CD14-positive monocyte (primary cell): Measurements from ENCODE around the gene TNFRSF6B. TPM values are rescaled to one million over a fixed set of nuclear protein-coding genes. Genes with fewer than 3 reads are reported as not detected.

Source experiments
- DNase-seq, 3 donors: peaks; one replicate each; pipeline ENCODE4 v3.0.0-alpha.2; 2011 to 2022
- H2AFZ ChIP-seq: 2 replicates; pipeline ENCODE4 v1.6.0; 2012; ENCODE audit warnings: mild to moderate bottlenecking, low read depth, low read length, inconsistent platforms; ENCODE audit not compliant: insufficient read depth, poor library complexity, severe bottlenecking
- H3K27ac ChIP-seq, 2 donors: 1 replicate in 1 of 2; 2 replicates in 1 of 2; pipeline ENCODE4 v1.5.1; 2012 to 2013; ENCODE audit warnings: low read length in 2 of 2, control low read depth in 1 of 2, inconsistent platforms in 1 of 2, low read depth in 1 of 2, mild to moderate bottlenecking in 1 of 2
- H3K27me3 ChIP-seq, 2 donors: one replicate each; pipeline versions ENCODE4 v1.6.0 to v1.6.1; 2011 to 2013; ENCODE audit warnings: low read length in 2 of 2; ENCODE audit not compliant: control insufficient read depth in 2 of 2, insufficient read depth in 2 of 2
- H3K36me3 ChIP-seq, 2 donors: replicated peaks in 1 of 2; 1 replicate in 1 of 2; 2 replicates in 1 of 2; pipeline versions ENCODE4 v1.5.1 to v1.6.1; 2012 to 2013; ENCODE audit warnings: low read length in 2 of 2, control low read depth in 1 of 2, inconsistent platforms in 1 of 2, mild to moderate bottlenecking in 1 of 2; ENCODE audit not compliant: insufficient read depth in 2 of 2, control insufficient read depth in 1 of 2
- H3K4me1 ChIP-seq, 2 donors: 1 replicate in 1 of 2; 2 replicates in 1 of 2; pipeline versions ENCODE4 v1.5.1 to v1.6.1; 2012 to 2013; ENCODE audit warnings: low read length in 2 of 2, control low read depth in 1 of 2, inconsistent platforms in 1 of 2, mild to moderate bottlenecking in 1 of 2, moderate library complexity in 1 of 2; ENCODE audit not compliant: insufficient read depth in 2 of 2, control insufficient read depth in 1 of 2
- H3K4me2 ChIP-seq: replicated peaks from 2 replicates; pipeline ENCODE3; 2012; ENCODE audit warnings: low read length, moderate library complexity, mild to moderate bottlenecking; ENCODE audit not compliant: poor library complexity, severe bottlenecking; ENCODE audit errors: extremely low read depth
- H3K4me3 ChIP-seq, 3 experiments: fragments of 200-600 bp in 1 of 3; sonication (generic) in 1 of 3; replicated peaks in 1 of 3; 1 replicate in 2 of 3; 2 replicates in 1 of 3; pipeline ENCODE4 v1.5.1; 2011 to 2013; ENCODE audit warnings: low read length in 3 of 3, mild to moderate bottlenecking in 3 of 3, control low read depth in 2 of 3, low read depth in 2 of 3, inconsistent platforms in 1 of 3, moderate library complexity in 1 of 3
- H3K79me2 ChIP-seq: 2 replicates; pipeline ENCODE4 v1.6.0; 2012; ENCODE audit warnings: mild to moderate bottlenecking, control low read depth, inconsistent platforms, low read length, moderate library complexity; ENCODE audit not compliant: insufficient read depth
- H3K9ac ChIP-seq: 2 replicates; pipeline ENCODE4 v1.6.0; 2017; ENCODE audit warnings: low read length, mild to moderate bottlenecking; ENCODE audit not compliant: insufficient read depth, poor library complexity, severe bottlenecking
- H3K9me3 ChIP-seq, 2 donors: replicated peaks in 1 of 2; 1 replicate in 1 of 2; 2 replicates in 1 of 2; pipeline versions ENCODE4 v1.5.1 to v1.6.1; 2012 to 2013; ENCODE audit warnings: low read length in 2 of 2, control low read depth in 1 of 2; ENCODE audit not compliant: control insufficient read depth in 1 of 2, insufficient read depth in 1 of 2
- H4K20me1 ChIP-seq: 2 replicates; pipeline ENCODE4 v1.6.0; 2012; ENCODE audit warnings: mild to moderate bottlenecking, low read length, control low read depth, moderate library complexity; ENCODE audit not compliant: insufficient read depth
- H3K27ac Mint-ChIP-seq, 7 donors: one replicate each; pipeline ENCODE4 v1.8.0; 2020; ENCODE audit warnings: mild to moderate bottlenecking in 7 of 7, mixed read lengths in 7 of 7, moderate library complexity in 6 of 7, inconsistent platforms in 2 of 7
- H3K27me3 Mint-ChIP-seq, 3 donors: one replicate each; pipeline ENCODE4 v1.8.0; 2021 to 2022; ENCODE audit warnings: low read depth in 3 of 3, mild to moderate bottlenecking in 3 of 3, mixed read lengths in 3 of 3, moderate library complexity in 3 of 3, inconsistent platforms in 1 of 3
- H3K36me3 Mint-ChIP-seq, 2 donors: one replicate each; pipeline ENCODE4 v1.8.0; 2020; ENCODE audit warnings: mixed read lengths in 2 of 2, inconsistent platforms in 1 of 2, mild to moderate bottlenecking in 1 of 2
- H3K4me1 Mint-ChIP-seq: one replicate; pipeline ENCODE4 v1.8.0; 2020; ENCODE audit warnings: mild to moderate bottlenecking, mixed read lengths
- H3K4me3 Mint-ChIP-seq, 2 donors: one replicate each; pipeline ENCODE4 v1.8.0; 2020; ENCODE audit warnings: mild to moderate bottlenecking in 2 of 2, mixed read lengths in 2 of 2, moderate library complexity in 1 of 2
- H3K9me3 Mint-ChIP-seq, 7 donors: one replicate each; pipeline ENCODE4 v1.8.0; 2020 to 2022; ENCODE audit warnings: mixed read lengths in 7 of 7, mild to moderate bottlenecking in 6 of 7, moderate library complexity in 6 of 7, inconsistent platforms in 2 of 7
- CTCF ChIP-seq: fragments of 200-600 bp; IDR thresholded peaks from one replicate; pipeline ENCODE4 v1.8.0; 2022; ENCODE audit warnings: antibody characterized with exemption, mild to moderate bottlenecking
- WGBS: methylation state at CpG from one replicate; pipeline ENCODE4 v1.1.5; 2013; ENCODE audit warnings: missing lambda C conversion rate; ENCODE audit not compliant: insufficient coverage; 5-methylcytosine and 5-hydroxymethylcytosine counted together
- intact Hi-C, 2 donors: fragments of 100-400 bp; cut with micrococcal nuclease; formaldehyde crosslinking; loops; one replicate each; pipeline versions ENCODE4 v1.15.0 to v1.15.1; 2023
- polyA plus RNA-seq, 3 donors: library from polyadenylated mRNA; depleted of rRNA in 1 of 3; unstranded in 2 of 3; stranded (reverse) in 1 of 3; fragments of 300-500 nt in 2 of 3; fragments of >200 nt in 1 of 3; fragmentation: Illumina TruSeq in 2 of 3; gene quantifications; 1 replicate in 2 of 3; 2 replicates in 1 of 3; pipeline ENCODE4 v1.2.3, GENCODE V29; 2012 to 2021

Gene TNFRSF6B
- polyA plus RNA-seq, 3 donors, result 6.5 TPM; not detected in 2

DNA sequence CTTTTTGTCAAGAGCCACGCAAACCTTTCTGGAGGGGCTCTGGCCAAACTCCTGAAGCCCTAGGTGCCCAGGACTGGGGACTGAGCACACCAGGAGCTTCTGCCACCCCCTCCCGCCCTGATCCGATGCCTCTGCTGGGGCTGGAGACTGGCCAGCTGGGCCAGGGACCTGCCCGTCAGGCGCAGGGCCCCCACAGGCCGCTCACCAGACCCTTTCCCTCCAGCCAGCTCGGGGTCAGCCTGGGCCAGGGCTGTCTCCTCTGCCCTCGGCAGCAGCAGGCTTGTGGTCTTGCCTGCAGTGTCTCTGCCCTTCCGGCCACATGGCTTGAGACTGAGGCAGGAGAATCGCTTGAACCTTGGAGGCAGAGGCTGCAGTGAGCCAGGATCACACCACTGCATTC, 23.8 kb upstream of the TNFRSF6B start:
- Histone ChIP-seq H3K27ac (no peak overlapping the region), H4K20me1 (no peaks in the 10 kb centered on the region), H3K79me2 (no peaks in the 10 kb centered on the region), H2AFZ (no peak overlapping the region), H3K4me3 (no peak overlapping the region), H3K27me3 (no peaks in the 10 kb centered on the region), H3K4me1 (no peaks in the 10 kb centered on the region), H3K9ac (no peak overlapping the region), H3K9me3 (no peaks in the 10 kb centered on the region), H3K36me3 (peaks cover 33 to 55% of the 10 kb centered on the region in 2 donors), H3K4me2 (no peak overlapping the region)
- no peak for TF ChIP-seq CTCF
- Mint-ChIP-seq H3K27me3 (peaks cover 0 to 2% (median 0%) of the 10 kb centered on the region in 3 donors), H3K9me3 (no peaks in the 10 kb centered on the region), H3K4me3 (no peak overlapping the region), H3K4me1 (no peaks in the 10 kb centered on the region), H3K36me3 (peaks cover 43 to 67% of the 10 kb centered on the region in 2 donors), H3K27ac (peak overlapping the region in 1 of 7 donors; percentile 25)
- DNase-seq, result no peak
- WGBS, result 99% methylated on average over 10 of the region's 10 CpGs
- intact Hi-C loops, result no loop called here

DNA sequence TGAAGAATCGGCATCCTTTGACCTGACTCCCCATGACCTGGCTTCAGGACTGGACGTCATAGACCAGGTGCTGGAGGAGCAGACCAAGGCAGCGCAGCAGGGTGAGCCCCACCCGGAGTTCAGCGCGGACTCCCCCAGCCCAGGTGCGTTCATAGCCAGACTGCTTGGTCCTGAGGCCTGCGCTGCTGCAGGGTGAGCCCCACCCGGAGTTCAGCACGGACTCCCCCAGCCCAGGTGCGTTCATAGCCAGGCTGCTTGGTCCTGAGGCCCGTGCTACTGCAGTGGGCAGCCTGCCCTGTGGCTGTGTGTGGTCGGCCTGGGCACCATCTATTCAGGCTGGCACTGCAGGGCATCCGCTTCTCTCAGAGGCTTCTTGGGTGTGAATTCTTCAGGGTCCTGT, 22.5 kb upstream of the TNFRSF6B start:
- no peak for TF ChIP-seq CTCF
- Mint-ChIP-seq H3K27ac (no peak overlapping the region), H3K9me3 (no peaks in the 10 kb centered on the region), H3K36me3 (peaks cover 38 to 66% of the 10 kb centered on the region in 2 donors), H3K27me3 (peaks cover 0 to 2% (median 0%) of the 10 kb centered on the region in 3 donors), H3K4me3 (no peak overlapping the region), H3K4me1 (no peaks in the 10 kb centered on the region)
- DNase-seq, result no peak
- Histone ChIP-seq H3K79me2 (no peaks in the 10 kb centered on the region), H3K36me3 (peaks cover 30 to 53% of the 10 kb centered on the region in 2 donors), H3K4me3 (no peak overlapping the region), H3K4me2 (no peak overlapping the region), H3K4me1 (no peaks in the 10 kb centered on the region), H2AFZ (no peak overlapping the region), H3K27ac (no peak overlapping the region), H3K9me3 (no peaks in the 10 kb centered on the region), H3K9ac (no peak overlapping the region), H4K20me1 (no peaks in the 10 kb centered on the region), H3K27me3 (no peaks in the 10 kb centered on the region)
- intact Hi-C loops, result no loop called here
- WGBS, result 98% methylated on average over 13 of the region's 14 CpGs
